Activated CD8-positive, alpha-beta T cell treated with anti-CD3 and anti-CD28 coated beads for 36 hours (primary cell): ENCODE data around the gene PPP1R3D. TPM values are rescaled to one million over a fixed set of nuclear protein-coding genes. Genes with fewer than 3 reads are reported as not detected.

ENCODE experiments used
- ATAC-seq: fragments of 200-7000 bp; cut with Tn5 transposase; one replicate; pipeline ENCODE4 v1.10.0; 2021; ENCODE audit warnings: mild to moderate bottlenecking, moderate library complexity
- CTCF ChIA-PET: fragments of 350-600 bp; sonication (Branson Sonifier 250); formaldehyde crosslinking; loops from one replicate; lab custom pipeline; 2021; ENCODE audit warnings: antibody characterized with exemption; lab: Charles Lee
- POLR2A ChIA-PET: fragments of 350-600 bp; sonication (Branson Sonifier 250); formaldehyde crosslinking; loops from one replicate; lab custom pipeline; 2021; ENCODE audit warnings: antibody characterized with exemption; lab: Charles Lee
- DNase-seq: peaks from one replicate; pipeline ENCODE4 v3.0.0-alpha.2; 2020
- H3K27ac Mint-ChIP-seq: one replicate; pipeline ENCODE4 v1.8.0; 2021; ENCODE audit warnings: mild to moderate bottlenecking, mixed read lengths
- H3K27me3 Mint-ChIP-seq: one replicate; pipeline ENCODE4 v1.8.0; 2021; ENCODE audit warnings: mixed read lengths
- H3K36me3 Mint-ChIP-seq: one replicate; pipeline ENCODE4 v1.8.0; 2021; ENCODE audit warnings: low read depth, mixed read lengths
- H3K4me1 Mint-ChIP-seq: one replicate; pipeline ENCODE4 v1.8.0; 2021; ENCODE audit warnings: low read depth, mixed read lengths
- H3K4me3 Mint-ChIP-seq: one replicate; pipeline ENCODE4 v1.8.0; 2021; ENCODE audit warnings: mild to moderate bottlenecking, moderate library complexity, mixed read lengths
- H3K9me3 Mint-ChIP-seq: one replicate; pipeline ENCODE4 v1.8.0; 2021; ENCODE audit warnings: mixed read lengths
- CTCF ChIP-seq: fragments of 200-600 bp; IDR thresholded peaks from one replicate; pipeline ENCODE4 v1.8.0; 2022; ENCODE audit warnings: antibody characterized with exemption, mild to moderate bottlenecking
- intact Hi-C: fragments of 100-400 bp; cut with micrococcal nuclease; formaldehyde crosslinking; loops from one replicate; pipeline ENCODE4 v1.10.0; 2022
- total RNA-seq, 2 experiments: library from RNA; stranded (reverse); gene quantifications; one replicate each; pipeline ENCODE4 v1.2.3, GENCODE V29; 2021

Gene PPP1R3D
- total RNA-seq, 2 experiments from 2014 or later = 3.9 to 4.2 TPM

GRCh38 chr20:59939052-59939878 is 840 bp downstream of the PPP1R3D start:
- intact Hi-C loops = no loop called here
- Mint-ChIP-seq H3K27me3 (no peaks in the 10 kb centered on the region), H3K27ac (no peak overlapping the region), H3K36me3 (peaks cover 23% of the 10 kb centered on the region), H3K4me1 (peaks cover 29% of the 10 kb centered on the region), H3K4me3 (peak overlapping the region; percentile 92), H3K9me3 (no peaks in the 10 kb centered on the region)
- ATAC-seq (no peak), DNase-seq (no peak)
- no peak for TF ChIP-seq CTCF
- CTCF ChIA-PET = interaction anchor here (1.3 to 3.2 kb wide), 3 partner anchors 8 to 54 kb away, joined by 3 to 26 read pairs (median 6); no protein-coding TSS in a partner anchor
- POLR2A ChIA-PET = interaction anchor here (1.5 to 1.8 kb wide), 2 partner anchors 14 to 118 kb away, joined by 4 to 6 read pairs; no protein-coding TSS in a partner anchor

GRCh38 chr20:59938696-59939051 is 1.4 kb downstream of the PPP1R3D start:
- ATAC-seq (no peak), DNase-seq (no peak)
- Mint-ChIP-seq H3K4me3 (peak overlapping the region; percentile 65), H3K36me3 (peaks cover 20% of the 10 kb centered on the region), H3K27me3 (no peaks in the 10 kb centered on the region), H3K4me1 (peaks cover 29% of the 10 kb centered on the region), H3K27ac (peak overlapping the region; percentile 14), H3K9me3 (no peaks in the 10 kb centered on the region)
- no peak for TF ChIP-seq CTCF
- CTCF ChIA-PET = interaction anchor here (3.2 kb wide), 1 partner anchor 11 kb away, joined by 26 read pairs; no protein-coding TSS in a partner anchor
- intact Hi-C loops = no loop called here
- POLR2A ChIA-PET = interaction anchor here (0.6 kb wide), 1 partner anchor 37 kb away, joined by 3 read pairs; no protein-coding TSS in a partner anchor

DNA sequence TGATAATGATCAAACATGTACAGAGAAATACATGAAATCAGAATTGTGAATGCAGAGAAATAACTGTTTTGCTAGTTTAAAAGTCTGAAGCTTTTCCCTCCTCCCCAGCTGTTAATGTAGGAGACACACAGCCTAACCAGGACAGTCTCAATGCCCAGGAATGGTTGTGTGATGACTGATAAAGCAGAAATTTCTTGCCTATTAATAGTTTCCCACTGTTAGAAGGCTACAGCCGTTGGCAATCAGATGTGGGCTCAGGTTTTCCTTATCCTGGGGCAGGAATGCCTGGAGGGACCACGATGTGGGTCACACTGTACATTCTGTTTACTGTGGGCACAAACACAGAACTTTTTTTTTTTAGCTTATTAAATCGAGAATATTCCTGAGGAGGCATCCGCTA is 1.9 kb downstream of the PPP1R3D start:
- ChIA-PET POLR2A (interaction anchor here (0.6 kb wide), 1 partner anchor 38 kb away, joined by 3 read pairs; no protein-coding TSS in a partner anchor), CTCF (no interaction called here)
- Mint-ChIP-seq H3K27ac (peak overlapping the region; percentile 40), H3K27me3 (no peaks in the 10 kb centered on the region), H3K4me1 (peaks cover 29% of the 10 kb centered on the region), H3K9me3 (no peaks in the 10 kb centered on the region), H3K36me3 (peaks cover 20% of the 10 kb centered on the region), H3K4me3 (peak overlapping the region; percentile 65)
- DNase-seq (no peak), ATAC-seq (no peak)
- TF ChIP-seq CTCF = no peak
- intact Hi-C loops = no loop called here

- intact Hi-C loops = no loop called here
- Mint-ChIP-seq H3K27ac (no peak overlapping the region), H3K4me3 (no peak overlapping the region), H3K9me3 (no peaks in the 10 kb centered on the region), H3K27me3 (no peaks in the 10 kb centered on the region), H3K36me3 (peaks cover 13% of the 10 kb centered on the region), H3K4me1 (peaks cover 27% of the 10 kb centered on the region)
- ChIA-PET POLR2A (no interaction called here), CTCF (interaction anchor here (2.5 kb wide), 2 partner anchors 9 to 12 kb away, joined by 10 to 12 read pairs; no protein-coding TSS in a partner anchor)
- TF ChIP-seq CTCF = no peak
- ATAC-seq (no peak), DNase-seq (no peak)
Observed at GRCh38 chr20:59937150-59937549, 3.0 kb downstream of the PPP1R3D start.

DNA sequence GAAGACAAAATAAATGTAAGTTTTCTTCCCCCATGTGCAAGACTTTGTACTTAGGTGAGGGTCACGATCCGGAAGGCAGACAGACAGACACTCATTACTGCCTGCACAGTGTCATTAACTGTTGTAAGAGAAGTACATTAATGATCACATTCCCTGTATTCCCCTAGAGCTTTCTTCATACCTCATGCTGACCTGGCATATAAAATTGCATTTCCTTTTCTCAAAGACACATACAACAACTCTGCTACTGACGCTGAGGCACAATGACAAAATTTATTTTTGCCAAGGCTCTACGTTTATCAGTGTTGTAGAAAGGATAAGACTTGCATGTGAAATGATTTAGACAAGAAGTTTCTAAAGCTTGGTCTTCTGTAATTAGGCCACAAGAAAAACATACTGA is 3.7 kb downstream of the PPP1R3D start:
- no peak overlapping the region for H3K27ac Mint-ChIP-seq
- no peak for TF ChIP-seq CTCF
- H3K4me1 Mint-ChIP-seq = peaks cover 28% of the 10 kb centered on the region
- DNase-seq (no peak), ATAC-seq (no peak)
- H3K9me3 Mint-ChIP-seq = no peaks in the 10 kb centered on the region
- H3K27me3 Mint-ChIP-seq = no peaks in the 10 kb centered on the region
- intact Hi-C loops = no loop called here
- no peak overlapping the region for H3K4me3 Mint-ChIP-seq
- H3K36me3 Mint-ChIP-seq = peaks cover 12% of the 10 kb centered on the region
- ChIA-PET CTCF (interaction anchor here (2.5 kb wide), 2 partner anchors 10 to 13 kb away, joined by 10 to 12 read pairs; no protein-coding TSS in a partner anchor), POLR2A (no interaction called here)
